Mesendoderm (in vitro differentiated cells): ENCODE measurements around the gene HORMAD2.
A peak's percentile ranks its signal among the peaks of the same experiment; 100 is the strongest.

Source experiments
- DNase-seq: peaks from one replicate; pipeline ENCODE4 v3.0.0; 2013
- H2AK5ac ChIP-seq: 2 replicates; pipeline ENCODE4 v1.6.1; 2013; ENCODE audit warnings: low read length, inconsistent platforms
- H2BK120ac ChIP-seq: 2 replicates; pipeline ENCODE4 v1.6.1; 2013; ENCODE audit warnings: low read depth, mild to moderate bottlenecking, low read length, moderate library complexity, mixed read lengths
- H2BK15ac ChIP-seq: replicated peaks from 2 replicates; pipeline ENCODE4 v1.6.1; 2013; ENCODE audit warnings: low read depth, mild to moderate bottlenecking, moderate library complexity
- H2BK5ac ChIP-seq: 2 replicates; pipeline ENCODE4 v1.6.1; 2013; ENCODE audit warnings: low read length, inconsistent platforms
- H3K18ac ChIP-seq: 2 replicates; pipeline ENCODE4 v1.6.1; 2013; ENCODE audit warnings: mild to moderate bottlenecking, low read length, mixed read lengths
- H3K23ac ChIP-seq: one replicate; pipeline ENCODE4 v1.6.1; 2013; ENCODE audit warnings: low read length
- H3K27ac ChIP-seq: 2 replicates; pipeline ENCODE4 v1.5.1; 2013; ENCODE audit warnings: low read depth, mild to moderate bottlenecking, inconsistent platforms, low read length, moderate library complexity
- H3K27me3 ChIP-seq: 2 replicates; pipeline ENCODE4 v1.6.1; 2013; ENCODE audit warnings: low read length, control low read depth, mild to moderate bottlenecking, inconsistent platforms; ENCODE audit not compliant: insufficient read depth, poor library complexity
- H3K36me3 ChIP-seq: 2 replicates; pipeline ENCODE4 v1.6.1; 2013; ENCODE audit warnings: low read length, inconsistent platforms; ENCODE audit not compliant: control insufficient read depth, insufficient read depth
- H3K4ac ChIP-seq: one replicate; pipeline ENCODE4 v1.6.1; 2013; ENCODE audit warnings: low read depth, mild to moderate bottlenecking, low read length, moderate library complexity
- H3K4me1 ChIP-seq: 2 replicates; pipeline ENCODE4 v1.6.1; 2013; ENCODE audit warnings: low read depth, low read length, inconsistent platforms; ENCODE audit not compliant: control insufficient read depth
- H3K4me2 ChIP-seq: 2 replicates; pipeline ENCODE4 v1.6.1; 2013; ENCODE audit warnings: low read length
- H3K4me3 ChIP-seq: 2 replicates; pipeline ENCODE4 v1.5.1; 2013; ENCODE audit warnings: mild to moderate bottlenecking, low read length
- H3K56ac ChIP-seq: one replicate; pipeline ENCODE4 v1.6.1; 2013; ENCODE audit warnings: low read length
- H3K79me1 ChIP-seq: 2 replicates; pipeline ENCODE4 v1.6.1; 2013; ENCODE audit warnings: low read length, inconsistent platforms
- H3K79me2 ChIP-seq: 2 replicates; pipeline ENCODE4 v1.6.1; 2013; ENCODE audit warnings: mild to moderate bottlenecking, low read length; ENCODE audit not compliant: control insufficient read depth, insufficient read depth
- H3K9ac ChIP-seq: 2 replicates; pipeline ENCODE4 v1.6.1; 2013; ENCODE audit warnings: low read length, inconsistent platforms
- H4K5ac ChIP-seq: one replicate; pipeline ENCODE4 v1.6.1; 2013; ENCODE audit warnings: low read length
- H4K8ac ChIP-seq: one replicate; pipeline ENCODE4 v1.6.1; 2013; ENCODE audit warnings: low read depth, mild to moderate bottlenecking, control low read depth, low read length, moderate library complexity
- WGBS: extraction: QIAGEN DNeasy Blood & Tissue Kit; methylation state at CpG from one replicate; pipeline ENCODE4 v1.1.7; 2013; ENCODE audit warnings: low lambda C conversion rate, missing lambda C conversion rate; ENCODE audit not compliant: insufficient coverage; ENCODE audit errors: extremely low coverage; 5-methylcytosine and 5-hydroxymethylcytosine counted together

The HORMAD2 gene

DNA sequence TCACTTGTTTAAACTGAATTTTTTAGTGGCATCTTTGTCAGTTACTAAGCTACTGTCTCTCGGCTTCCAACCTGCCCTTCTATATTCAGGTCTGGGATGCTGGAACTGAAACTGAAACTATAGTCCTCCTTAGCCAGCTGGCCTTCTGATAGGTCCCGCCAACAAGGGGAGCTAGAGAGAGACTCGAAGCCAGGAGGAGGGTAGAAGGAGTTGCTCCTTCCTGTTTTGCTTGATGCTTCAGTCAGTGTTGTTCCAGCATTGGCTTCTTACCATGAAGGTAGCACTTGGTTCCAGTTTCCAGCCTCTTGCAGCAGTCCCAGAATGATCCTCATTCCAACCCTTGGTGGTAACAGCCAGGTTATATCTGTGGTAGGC is 32.9 kb upstream of the HORMAD2 start:
- no peak overlapping the region for H3K18ac ChIP-seq
- no peaks in the 10 kb centered on the region for H3K36me3 ChIP-seq
- no peak overlapping the region for H3K4me2 ChIP-seq
- H3K4me3 ChIP-seq, result no peak overlapping the region
- H2BK15ac ChIP-seq, result no peak overlapping the region
- no peaks in the 10 kb centered on the region for H3K79me1 ChIP-seq
- H3K4me1 ChIP-seq, result no peaks in the 10 kb centered on the region
- no peak overlapping the region for H2BK5ac ChIP-seq
- H3K9ac ChIP-seq, result no peak overlapping the region
- DNase-seq, result peak; percentile 8
- no peak overlapping the region for H2BK120ac ChIP-seq
- H3K79me2 ChIP-seq, result no peaks in the 10 kb centered on the region
- H3K23ac ChIP-seq, result no peak overlapping the region
- H4K8ac ChIP-seq, result no peak overlapping the region
- H3K56ac ChIP-seq, result no peak overlapping the region
- no peaks in the 10 kb centered on the region for H3K27me3 ChIP-seq
- no peak overlapping the region for H3K4ac ChIP-seq
- H4K5ac ChIP-seq, result no peak overlapping the region
- no CpG with 5 or more reads among the region's 3 CpGs for WGBS
- H3K27ac ChIP-seq, result no peak overlapping the region
- no peak overlapping the region for H2AK5ac ChIP-seq

DNA sequence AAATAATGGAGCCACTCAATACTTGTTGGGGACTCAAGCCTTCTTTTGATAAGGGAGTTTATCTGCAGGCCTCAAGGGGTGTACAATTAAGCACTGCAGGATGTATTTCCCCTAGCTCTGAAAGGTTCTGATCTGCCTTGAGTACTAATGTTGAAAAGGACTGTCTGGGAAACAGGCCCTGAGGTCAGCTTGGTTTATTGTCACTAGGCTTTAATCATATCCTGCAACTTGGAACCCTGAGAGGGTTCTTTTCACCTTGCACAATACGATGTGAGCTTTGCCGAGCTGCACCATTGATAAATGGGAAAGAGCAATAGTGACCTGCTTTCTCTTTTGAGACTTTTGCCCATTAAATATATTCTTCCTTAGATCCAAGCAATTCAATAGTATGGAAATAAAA is 31.6 kb upstream of the HORMAD2 start:
- Histone ChIP-seq H3K4me2 (no peak overlapping the region), H3K56ac (no peak overlapping the region), H3K4me1 (no peaks in the 10 kb centered on the region), H3K23ac (no peak overlapping the region), H3K4ac (no peak overlapping the region), H3K18ac (no peak overlapping the region), H3K36me3 (no peaks in the 10 kb centered on the region), H3K79me2 (no peaks in the 10 kb centered on the region), H2AK5ac (no peak overlapping the region), H3K27me3 (no peaks in the 10 kb centered on the region), H2BK15ac (no peak overlapping the region), H3K27ac (no peak overlapping the region), H3K4me3 (no peak overlapping the region), H4K5ac (no peak overlapping the region), H2BK5ac (no peak overlapping the region), H3K79me1 (no peaks in the 10 kb centered on the region), H2BK120ac (no peak overlapping the region), H4K8ac (no peak overlapping the region), H3K9ac (no peak overlapping the region)
- DNase-seq, result no peak
- WGBS, result no CpG with 5 or more reads among the region's 2 CpGs

DNA sequence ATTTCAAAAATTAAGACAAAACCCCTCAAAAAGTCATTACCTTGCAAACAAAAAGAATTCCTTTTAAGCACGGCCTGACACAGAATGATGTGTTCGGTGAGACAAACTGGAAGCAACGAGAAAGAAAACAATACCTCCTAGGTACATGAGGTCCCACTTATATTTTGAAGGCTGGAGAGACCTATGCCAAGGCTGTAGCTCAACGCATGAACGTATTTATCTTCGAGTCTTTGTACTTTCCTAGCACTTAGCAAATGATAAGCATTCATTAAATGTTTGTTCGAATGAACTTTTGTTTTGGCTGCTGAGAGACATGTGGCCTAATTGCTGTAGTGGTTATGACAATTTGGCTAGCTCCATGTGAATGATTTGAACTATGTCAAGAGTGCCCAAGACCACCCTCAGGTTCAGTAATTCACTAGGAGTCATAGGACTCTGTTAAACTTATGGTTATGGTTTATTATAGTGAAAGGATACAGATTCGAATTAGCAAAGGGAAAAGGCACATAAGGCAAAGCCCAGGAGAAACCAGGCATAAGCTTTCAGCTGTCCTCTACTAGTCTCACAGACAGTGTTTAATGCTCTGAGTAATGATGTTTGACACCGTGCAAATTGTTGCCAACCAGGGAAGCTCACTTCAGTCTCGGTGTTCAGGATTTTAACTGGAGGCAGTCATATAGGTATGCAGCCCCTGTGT is 26.0 kb upstream of the HORMAD2 start:
- H2AK5ac ChIP-seq, result no peak overlapping the region
- H4K5ac ChIP-seq, result no peak overlapping the region
- WGBS, result no CpG with 5 or more reads among the region's 10 CpGs
- H3K27ac ChIP-seq, result no peak overlapping the region
- H3K18ac ChIP-seq, result no peak overlapping the region
- no peak overlapping the region for H3K9ac ChIP-seq
- no peaks in the 10 kb centered on the region for H3K36me3 ChIP-seq
- no peaks in the 10 kb centered on the region for H3K79me1 ChIP-seq
- no peak overlapping the region for H2BK5ac ChIP-seq
- no peak for DNase-seq
- no peak overlapping the region for H2BK15ac ChIP-seq
- H3K27me3 ChIP-seq, result no peaks in the 10 kb centered on the region
- H3K4me2 ChIP-seq, result no peak overlapping the region
- no peak overlapping the region for H3K4me3 ChIP-seq
- H3K56ac ChIP-seq, result no peak overlapping the region
- H2BK120ac ChIP-seq, result no peak overlapping the region
- H3K79me2 ChIP-seq, result no peaks in the 10 kb centered on the region
- no peak overlapping the region for H3K4ac ChIP-seq
- H3K4me1 ChIP-seq, result no peaks in the 10 kb centered on the region
- H3K23ac ChIP-seq, result no peak overlapping the region
- H4K8ac ChIP-seq, result no peak overlapping the region

DNA sequence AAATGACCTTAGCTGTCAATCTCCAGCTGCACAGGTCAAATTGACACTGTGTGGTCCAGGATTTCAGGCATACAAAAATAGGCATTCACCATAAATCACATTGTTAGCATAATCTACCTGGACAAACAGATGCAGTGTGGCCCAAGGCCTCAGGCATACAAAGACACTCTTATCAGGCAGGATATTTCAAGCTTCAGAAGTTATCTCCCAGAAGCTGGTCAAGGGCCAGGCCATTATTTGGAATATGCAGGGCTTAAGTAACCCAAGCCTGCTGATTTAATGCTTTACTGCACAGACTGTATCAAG is 25.5 kb upstream of the HORMAD2 start:
- H3K56ac ChIP-seq, result no peak overlapping the region

DNA sequence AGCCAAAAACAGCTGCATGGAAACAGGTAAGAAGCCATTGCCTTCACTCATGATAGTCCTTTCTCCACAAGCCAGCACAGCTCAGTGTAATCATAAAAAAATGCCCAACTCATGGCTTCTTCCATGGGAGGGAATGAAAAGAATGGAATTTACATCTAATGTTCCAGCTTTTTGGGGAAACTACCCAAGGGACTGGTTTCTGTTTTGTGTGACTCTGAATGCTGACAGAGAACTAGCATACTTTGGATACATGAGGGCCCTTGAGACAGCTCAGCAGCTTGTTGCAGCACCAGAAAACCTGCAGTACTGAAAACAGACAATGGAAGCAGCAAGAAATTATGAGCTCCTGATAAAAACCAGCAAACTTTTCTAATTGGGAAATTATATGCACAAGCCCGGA is 24.2 kb upstream of the HORMAD2 start:
- Histone ChIP-seq H3K27me3 (no peaks in the 10 kb centered on the region), H3K79me1 (no peaks in the 10 kb centered on the region), H3K56ac (no peak overlapping the region), H2AK5ac (no peak overlapping the region), H3K79me2 (no peaks in the 10 kb centered on the region), H2BK5ac (no peak overlapping the region), H3K27ac (no peak overlapping the region), H2BK120ac (no peak overlapping the region), H3K4me1 (no peaks in the 10 kb centered on the region), H3K4ac (no peak overlapping the region), H3K23ac (no peak overlapping the region), H3K4me2 (no peak overlapping the region), H3K9ac (no peak overlapping the region), H3K4me3 (no peak overlapping the region), H4K5ac (no peak overlapping the region), H3K18ac (no peak overlapping the region), H3K36me3 (no peaks in the 10 kb centered on the region), H2BK15ac (no peak overlapping the region), H4K8ac (no peak overlapping the region)
- WGBS, result no CpG with 5 or more reads among the region's 1 CpG
- no peak for DNase-seq

More for the DNA sequence above, 25.5 kb upstream of the HORMAD2 start:
- H3K79me1 ChIP-seq, result no peaks in the 10 kb centered on the region
- H2AK5ac ChIP-seq, result no peak overlapping the region
- H3K79me2 ChIP-seq, result no peaks in the 10 kb centered on the region
- H4K5ac ChIP-seq, result no peak overlapping the region
- no peak for DNase-seq
- no peak overlapping the region for H3K9ac ChIP-seq
- no peaks in the 10 kb centered on the region for H3K4me1 ChIP-seq
- H2BK15ac ChIP-seq, result no peak overlapping the region
- H3K4ac ChIP-seq, result no peak overlapping the region
- H2BK120ac ChIP-seq, result no peak overlapping the region
- H3K4me2 ChIP-seq, result no peak overlapping the region
- no peak overlapping the region for H3K27ac ChIP-seq
- H4K8ac ChIP-seq, result no peak overlapping the region
- no peak overlapping the region for H3K23ac ChIP-seq
- H2BK5ac ChIP-seq, result no peak overlapping the region
- no peak overlapping the region for H3K4me3 ChIP-seq
- H3K36me3 ChIP-seq, result no peaks in the 10 kb centered on the region
- no peak overlapping the region for H3K18ac ChIP-seq
- H3K27me3 ChIP-seq, result no peaks in the 10 kb centered on the region

DNA sequence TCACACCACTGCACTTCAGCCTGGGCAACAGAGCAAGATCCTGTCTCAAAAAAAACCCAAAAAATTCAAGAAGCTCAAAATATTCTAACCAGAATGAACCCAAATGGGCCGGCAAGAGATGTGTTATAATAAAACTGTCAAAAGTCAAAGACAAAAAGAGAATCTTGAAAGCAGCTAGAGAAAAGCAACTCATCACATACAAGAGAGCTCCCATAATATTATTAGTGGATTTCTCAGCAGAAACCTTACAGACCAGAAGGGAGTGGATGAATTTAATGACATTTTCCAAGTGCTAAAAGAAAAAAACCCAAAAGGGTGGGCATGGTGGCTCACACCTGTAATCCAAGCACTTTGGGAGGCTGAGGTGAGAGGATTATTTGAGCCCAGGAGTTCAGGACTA is 22.9 kb upstream of the HORMAD2 start:
- Histone ChIP-seq H4K5ac (no peak overlapping the region), H4K8ac (no peak overlapping the region), H3K4ac (no peak overlapping the region), H3K36me3 (no peaks in the 10 kb centered on the region), H3K4me3 (no peak overlapping the region), H2AK5ac (no peak overlapping the region), H3K23ac (no peak overlapping the region), H3K4me2 (no peak overlapping the region), H3K9ac (no peak overlapping the region), H3K27ac (no peak overlapping the region), H3K4me1 (no peaks in the 10 kb centered on the region), H3K27me3 (no peaks in the 10 kb centered on the region), H3K18ac (no peak overlapping the region), H3K79me2 (no peaks in the 10 kb centered on the region), H3K79me1 (no peaks in the 10 kb centered on the region), H2BK15ac (no peak overlapping the region), H2BK120ac (no peak overlapping the region), H3K56ac (no peak overlapping the region), H2BK5ac (no peak overlapping the region)
- WGBS, result no CpG with 5 or more reads among the region's 1 CpG
- DNase-seq, result no peak
